A549 (cell line): ENCODE results near the gene RPL19. TPM values are rescaled to one million over a fixed set of nuclear protein-coding genes. Genes with fewer than 3 reads are reported as not detected.

Experiments used
- ATAC-seq, 2 experiments: fragments of 200-7000 bp in 1 of 2; fragments of >200 bp in 1 of 2; cut with Nextera tagmentation in 1 of 2; cut with Tn5 transposase in 1 of 2; 3 replicates each; pipeline versions ENCODE4 v1.8.0 to v1.9.1; 2018 to 2020; ENCODE audit warnings: mild to moderate bottlenecking in 1 of 2, moderate library complexity in 1 of 2
- CTCF ChIA-PET: fragments of 300-600 bp; sonication (Branson Sonifier 250); formaldehyde crosslinking; extraction: SDS; loops from one replicate; lab custom pipeline; 2021; ENCODE audit warnings: antibody characterized with exemption, inconsistent platforms; lab: Yijun Ruan, JAX
- POLR2A ChIA-PET: fragments of 350-600 bp; formaldehyde crosslinking; extraction: SDS; loops from one replicate; lab custom pipeline; 2021; ENCODE audit warnings: antibody characterized with exemption, inconsistent platforms; lab: Yijun Ruan, JAX
- DNase-seq, 2 experiments: peaks; one replicate each; pipeline versions ENCODE4 v3.0.0 to v3.0.0-alpha.2; 2011 to 2016; ENCODE audit warnings: low read depth in 1 of 2, low spot score in 1 of 2
- FAIRE-seq: peaks from 2 replicates; lab custom pipeline; 2011; peaks lifted over from hg19 to GRCh38; lab: Jason Lieb, UNC
- H3K27ac ChIP-seq, 2 experiments: fragments of >200 bp; sonication (Bioruptor Twin); formaldehyde crosslinking; 3 replicates each; pipeline ENCODE4 v1.5.1; 2016 to 2017
- H3K4me1 ChIP-seq: fragments of >200 bp; sonication (Bioruptor Twin); formaldehyde crosslinking; 3 replicates; pipeline ENCODE4 v1.6.1; 2016
- H3K4me2 ChIP-seq: fragments of >200 bp; sonication (Bioruptor Twin); formaldehyde crosslinking; 3 replicates; pipeline ENCODE4 v1.6.1; 2016
- H3K4me3 ChIP-seq: fragments of >200 bp; sonication (Bioruptor Twin); formaldehyde crosslinking; 3 replicates; pipeline ENCODE4 v1.5.1; 2016
- H3K9me3 ChIP-seq: fragments of >200 bp; sonication (Bioruptor Twin); formaldehyde crosslinking; 3 replicates; pipeline ENCODE4 v1.6.1; 2016
- CHD2 ChIP-seq: fragments of 150-350 bp; IDR thresholded peaks from 2 replicates; pipeline ENCODE4 v1.6.1; 2014; ENCODE audit warnings: low read length; ENCODE audit not compliant: partially characterized antibody
- EHF ChIP-seq: fragments of 250-450 bp; sonication (Bioruptor Pico); IDR thresholded peaks from 2 replicates; pipeline ENCODE4 v1.5.0; 2020; ENCODE audit warnings: mild to moderate bottlenecking
- ELK1 ChIP-seq: fragments of 150-350 bp; IDR thresholded peaks from 2 replicates; pipeline ENCODE4 v1.6.1; 2014; ENCODE audit warnings: low read depth, mild to moderate bottlenecking, low read length
- FOSL2 ChIP-seq, 2 experiments: fragments of 450-650 bp in 1 of 2; fragments of >200 bp in 1 of 2; sonication (Bioruptor Twin) in 1 of 2; formaldehyde crosslinking; IDR thresholded peaks; 2 replicates each; pipeline versions ENCODE4 v1.5.0 to v1.6.1; 2016 to 2020; ENCODE audit warnings: mild to moderate bottlenecking in 1 of 2, moderate library complexity in 1 of 2
- HDAC2 ChIP-seq: fragments of 200-600 bp; sonication (generic); IDR thresholded peaks from 2 replicates; pipeline ENCODE4 v1.6.1; 2016
- HOXA7 ChIP-seq: fragments of 250-450 bp; sonication (Bioruptor Pico); IDR thresholded peaks from 2 replicates; pipeline ENCODE4 v1.5.0; 2020; ENCODE audit warnings: mild to moderate bottlenecking, moderate library complexity
- KDM1A ChIP-seq: fragments of 200-600 bp; sonication (generic); IDR thresholded peaks from 2 replicates; pipeline ENCODE4 v1.6.1; 2016; ENCODE audit warnings: low read depth, mild to moderate bottlenecking
- KDM5A ChIP-seq: fragments of 200-600 bp; sonication (generic); IDR thresholded peaks from 2 replicates; pipeline ENCODE4 v1.6.1; 2016; ENCODE audit warnings: antibody characterized with exemption, mild to moderate bottlenecking
- MAX ChIP-seq: IDR thresholded peaks from 2 replicates; pipeline ENCODE4 v1.6.1; 2012
- MAZ ChIP-seq: fragments of 150-350 bp; IDR thresholded peaks from 2 replicates; pipeline ENCODE4 v1.6.1; 2014; ENCODE audit warnings: antibody characterized with exemption, low read depth, low read length, borderline replicate concordance
- NR3C1 ChIP-seq: fragments of >200 bp; sonication (Bioruptor Twin); formaldehyde crosslinking; IDR thresholded peaks from 3 replicates; pipeline ENCODE4 v1.6.1; 2017
- PBX3 ChIP-seq: IDR thresholded peaks from 2 replicates; pipeline ENCODE4 v1.6.1; 2012
- POLR2A ChIP-seq: IDR thresholded peaks from 2 replicates; pipeline ENCODE4 v1.6.1; 2012; ENCODE audit warnings: mild to moderate bottlenecking, low read length
- POLR2AphosphoS2 ChIP-seq: conservative IDR thresholded peaks from 2 replicates; pipeline ENCODE4 v1.6.1; 2012; ENCODE audit warnings: low read length, improper control_type of control experiment, inconsistent platforms
- RAD21 ChIP-seq, 2 experiments: fragments of >200 bp in 1 of 2; sonication (Bioruptor Twin) in 1 of 2; formaldehyde crosslinking in 1 of 2; IDR thresholded peaks in 1 of 2; conservative IDR thresholded peaks in 1 of 2; 2 replicates in 1 of 2; 3 replicates in 1 of 2; pipeline ENCODE4 v1.6.1; 2012 to 2018; ENCODE audit warnings: inconsistent platforms in 1 of 2
- RARB ChIP-seq: fragments of 250-450 bp; sonication (Bioruptor Pico); IDR thresholded peaks from 2 replicates; pipeline ENCODE4 v1.8.0; 2021; ENCODE audit warnings: mild to moderate bottlenecking, moderate library complexity
- RCOR1 ChIP-seq: fragments of 150-350 bp; IDR thresholded peaks from 2 replicates; pipeline ENCODE4 v1.6.1; 2014; ENCODE audit warnings: antibody characterized with exemption, low read length, low read depth
- TP53 ChIP-seq: fragments of 250-450 bp; sonication (Bioruptor Pico); IDR thresholded peaks from 2 replicates; pipeline ENCODE4 v1.5.0; 2021; ENCODE audit warnings: mild to moderate bottlenecking, moderate library complexity
- ZNF302 ChIP-seq: fragments of 250-450 bp; sonication (Bioruptor Pico); IDR thresholded peaks from 2 replicates; pipeline ENCODE4 v1.9.0; 2021; ENCODE audit warnings: inconsistent platforms, mild to moderate bottlenecking, moderate library complexity
- WGBS: methylation state at CpG from one replicate; pipeline ENCODE4 v1.1.6; 2017; ENCODE audit errors: missing lambda C conversion rate; 5-methylcytosine and 5-hydroxymethylcytosine counted together
- polyA plus RNA-seq, 4 experiments: library from polyadenylated mRNA; depleted of rRNA in 3 of 4; stranded (reverse); fragments of >200 nt; fragmentation: RNase III in 1 of 4; extraction: RNeasy Plus Mini Kit Qiagen cat#74134 plus additional on column Dnase treatment in 1 of 4; gene quantifications; 2 replicates in 3 of 4; 3 replicates in 1 of 4; pipeline ENCODE4 v1.2.3, GENCODE V29; 2011 to 2017

The RPL19 gene
- polyA plus RNA-seq, 2 of the 4 experiments (the other 2 are of a cell fraction), result 2,211 to 2,862 TPM

GRCh38 chr17:39251997-39252396 is 51.9 kb downstream of the RPL19 start:
- ChIA-PET CTCF (interaction anchor here (0.6 to 19.1 kb wide), 4 partner anchors 16 to 78 kb away, joined by 3 to 355 read pairs (median 3); no protein-coding TSS in a partner anchor), POLR2A (no interaction called here)
- FAIRE-seq, result peak; percentile 28
- peaks cover 9% of the 10 kb centered on the region; the same call in 1 of the 3 replicates for H3K4me1 ChIP-seq
- H3K4me3 ChIP-seq, result no peak overlapping the region
- no peak for TF ChIP-seq RAD21 (conservative IDR thresholded peaks at IDR 0.05 in 1 of 2, IDR thresholded peaks at IDR 0.05 in 1 of 2)
- no peak for TF ChIP-seq POLR2A
- no peak for TF ChIP-seq ELK1
- no peak for TF ChIP-seq FOSL2 (IDR thresholded peaks at IDR 0.05)
- no peak for TF ChIP-seq FOSL2 (CRISPR knock-in tag; IDR thresholded peaks at IDR 0.05)
- no peak for TF ChIP-seq TP53 (CRISPR knock-in tag)
- TF ChIP-seq ZNF302, result no peak
- no peak for TF ChIP-seq HDAC2
- no peak for TF ChIP-seq RARB (CRISPR knock-in tag)
- TF ChIP-seq EHF (CRISPR knock-in tag), result no peak
- TF ChIP-seq HOXA7 (CRISPR knock-in tag), result no peak
- TF ChIP-seq PBX3, result no peak
- TF ChIP-seq MAZ, result no peak
- no peak for TF ChIP-seq CHD2
- DNase-seq, result no peak
- WGBS, result 63% methylated on average over 1 of the region's 1 CpG
- no peak for ATAC-seq
- no peaks in the 10 kb centered on the region for H3K9me3 ChIP-seq
- no peak overlapping the region for H3K4me2 ChIP-seq
- H3K27ac ChIP-seq, result no peak overlapping the region

GRCh38 chr17:39252788-39253460 is 52.8 kb downstream of the RPL19 start:
- no peak for TF ChIP-seq POLR2AphosphoS2
- no peak for TF ChIP-seq RCOR1
- TF ChIP-seq TP53 (CRISPR knock-in tag), result no peak
- TF ChIP-seq KDM1A, result no peak
- TF ChIP-seq EHF (CRISPR knock-in tag), result no peak
- no peak for TF ChIP-seq KDM5A
- no peak for TF ChIP-seq NR3C1
- no peak for TF ChIP-seq MAX
- no peak for TF ChIP-seq POLR2A
- FAIRE-seq, result no peak
- WGBS, result 84% methylated on average over 7 of the region's 7 CpGs

More at GRCh38 chr17:39252788-39253460, 52.8 kb downstream of the RPL19 start:
- Histone ChIP-seq H3K4me2 (no peak overlapping the region), H3K27ac (no peak overlapping the region), H3K4me1 (peaks cover 9% of the 10 kb centered on the region; the same call in 1 of the 3 replicates), H3K4me3 (no peak overlapping the region), H3K9me3 (no peaks in the 10 kb centered on the region)
- ChIA-PET POLR2A (interaction anchor here (0.7 kb wide), 1 partner anchor 42 kb away, joined by 5 read pairs; no protein-coding TSS in a partner anchor), CTCF (interaction anchor here (1.0 to 19.1 kb wide), 5 partner anchors 7 to 136 kb away, joined by 3 to 355 read pairs (median 3); no protein-coding TSS in a partner anchor)
- peak; percentile 66 to 72; a peak in 5 of 6 replicates for ATAC-seq
- no peak for DNase-seq

Other genes starting within 250 kb of the RPL19 start
- 0.04 TPM in 1 of 2 replicates, not detected in the other for gene FBXO47, start 232.9 kb upstream of the RPL19 start, polyA plus RNA-seq (2011; rRNA removed)
- gene FBXO47, start 232.9 kb upstream of the RPL19 start, polyA plus RNA-seq (2017; fragmentation: RNase III; extraction: RNeasy Plus Mini Kit Qiagen cat#74134 plus additional on column Dnase treatment), result 0.04 TPM in 1 of 3 replicates, not detected in the others
- gene PLXDC1, start 48.6 kb upstream of the RPL19 start, polyA plus RNA-seq (2011; rRNA removed), result 0.36 and 0.77 TPM in 2 replicates
- gene PLXDC1, start 48.6 kb upstream of the RPL19 start, polyA plus RNA-seq (2017; fragmentation: RNase III; extraction: RNeasy Plus Mini Kit Qiagen cat#74134 plus additional on column Dnase treatment), result 0.22 to 0.54 TPM (median 0.31 TPM) in 3 replicates
- not detected in 2 replicates for gene ARL5C, start 34.1 kb upstream of the RPL19 start, polyA plus RNA-seq (2011; rRNA removed)
- gene ARL5C, start 34.1 kb upstream of the RPL19 start, polyA plus RNA-seq (2017; fragmentation: RNase III; extraction: RNeasy Plus Mini Kit Qiagen cat#74134 plus additional on column Dnase treatment), result not detected in 3 replicates
- 3.2 and 3.6 TPM in 2 replicates for gene CACNB1, start 2.6 kb upstream of the RPL19 start, polyA plus RNA-seq (2011; rRNA removed)
- 3.4 to 4.3 TPM (median 3.9 TPM) in 3 replicates for gene CACNB1, start 2.6 kb upstream of the RPL19 start, polyA plus RNA-seq (2017; fragmentation: RNase III; extraction: RNeasy Plus Mini Kit Qiagen cat#74134 plus additional on column Dnase treatment)
- gene STAC2, start 25.7 kb downstream of the RPL19 start, polyA plus RNA-seq (2011; rRNA removed), result 0.03 TPM in 2 replicates
- gene STAC2, start 25.7 kb downstream of the RPL19 start, polyA plus RNA-seq (2017; fragmentation: RNase III; extraction: RNeasy Plus Mini Kit Qiagen cat#74134 plus additional on column Dnase treatment), result 0.16 to 0.29 TPM (median 0.26 TPM) in 3 replicates
- 6.7 and 12.2 TPM in 2 replicates for gene FBXL20, start 201.3 kb downstream of the RPL19 start, polyA plus RNA-seq (2011; rRNA removed)
- 4.3 to 5.7 TPM (median 5.6 TPM) in 3 replicates for gene FBXL20, start 201.3 kb downstream of the RPL19 start, polyA plus RNA-seq (2017; fragmentation: RNase III; extraction: RNeasy Plus Mini Kit Qiagen cat#74134 plus additional on column Dnase treatment)